K562 (cell line): ENCODE measurements around the gene COQ3. TPM values are rescaled to one million over a fixed set of nuclear protein-coding genes. Genes with fewer than 3 reads are reported as not detected.

Experiments used
- CHD7 ChIP-seq: fragments of 200-600 bp; sonication (generic); IDR thresholded peaks from one replicate; pipeline ENCODE4 v1.6.1; 2012; ENCODE audit warnings: mild to moderate bottlenecking, low read depth, low read length, inconsistent platforms
- polyA plus RNA-seq, 8 experiments: library from polyadenylated mRNA; depleted of rRNA in 4 of 8; stranded (reverse) in 5 of 8; unstranded in 3 of 8; fragments of >200 nt; fragmentation: Nextera tagmentation in 2 of 8; fragmentation: Illumina TruSeq in 1 of 8; extraction: Ambion mirVana in 2 of 8; extraction: Trizol in 1 of 8; gene quantifications; 2 replicates each; pipeline versions ENCODE4 v1.2.1 to v1.2.3, GENCODE V29; 2011 to 2014; ENCODE audit warnings: inconsistent platforms in 1 of 8, missing spikeins in 1 of 8
- total RNA-seq, 7 experiments: library from RNA; depleted of rRNA in 6 of 7; stranded (reverse); fragments of >200 nt in 6 of 7; fragmentation: Illumina TruSeq in 2 of 7; extraction: Trizol in 2 of 7; gene quantifications; 2 replicates each; pipeline versions ENCODE4 v1.2.1 to v1.2.3, GENCODE V29; 2011 to 2021; ENCODE audit warnings: low replicate concordance in 1 of 7

Gene COQ3
- total and polyA plus RNA-seq, 9 of the 15 experiments (the other 6 are each of a cell fraction or from before 2014, with no cell fraction given): 16.9 to 137 (median 33.9) TPM

GRCh38 chr6:99378636-99379035 is 15.4 kb downstream of the COQ3 start (continued):
- no peak for TF ChIP-seq CHD7
